K562 (cell line): ENCODE results near the gene CCDC116. TPM values are rescaled to one million over a fixed set of nuclear protein-coding genes. Genes with fewer than 3 reads are reported as not detected.

Experiments
- ARID4B ChIP-seq: sonication (generic); formaldehyde crosslinking; IDR thresholded peaks from 2 replicates; pipeline ENCODE4 v1.8.0; 2022; ENCODE audit warnings: mild to moderate bottlenecking, missing genetic modification reagents
- ATF3 ChIP-seq, 2 experiments: fragments of 450-650 bp in 1 of 2; sonication (generic) in 1 of 2; formaldehyde crosslinking in 1 of 2; IDR thresholded peaks in 1 of 2; conservative IDR thresholded peaks in 1 of 2; 2 replicates each; pipeline versions ENCODE4 v1.6.1 to v1.8.1; 2016 to 2023; ENCODE audit warnings: mild to moderate bottlenecking in 2 of 2, moderate library complexity in 2 of 2, inconsistent platforms in 1 of 2, missing genetic modification reagents in 1 of 2
- BCL6 ChIP-seq: fragments of 250-450 bp; sonication (Bioruptor Pico); IDR thresholded peaks from 2 replicates; pipeline ENCODE4 v1.4.0; 2020
- BRCA1 ChIP-seq, 2 experiments: fragments of 450-650 bp in 1 of 2; sonication (generic) in 1 of 2; formaldehyde crosslinking in 1 of 2; IDR thresholded peaks; 2 replicates each; pipeline versions ENCODE4 v1.5.0 to v1.6.1; 2017 to 2020; ENCODE audit warnings: mild to moderate bottlenecking in 1 of 2, missing genetic modification reagents in 1 of 2
- CBX3 ChIP-seq, 2 experiments: IDR thresholded peaks; 1 replicate in 1 of 2; 2 replicates in 1 of 2; pipeline ENCODE4 v1.6.1; 2012; ENCODE audit warnings: inconsistent platforms in 2 of 2, low read length in 2 of 2, borderline replicate concordance in 1 of 2, control low read depth in 1 of 2
- GTF2A2 ChIP-seq: IDR thresholded peaks from 2 replicates; pipeline ENCODE4 v1.6.1; 2016; ENCODE audit warnings: mild to moderate bottlenecking, missing genetic modification characterization, missing compliant biosample characterization
- NR1H2 ChIP-seq: sonication (generic); formaldehyde crosslinking; IDR thresholded peaks from 2 replicates; pipeline ENCODE4 v1.4.0; 2020; ENCODE audit warnings: mild to moderate bottlenecking, missing genetic modification reagents
- PHF21A ChIP-seq: fragments of 450-650 bp; IDR thresholded peaks from 2 replicates; pipeline ENCODE4 v1.6.1; 2017; ENCODE audit warnings: low read depth, borderline replicate concordance
- POLR2A ChIP-seq: fragments of 450-650 bp; conservative IDR thresholded peaks from 2 replicates; pipeline ENCODE4 v1.6.1; 2016
- RNF2 ChIP-seq: sonication (generic); IDR thresholded peaks from 2 replicates; pipeline ENCODE4 v1.6.1; 2016
- SAFB ChIP-seq: fragments of 200-400 bp; formaldehyde crosslinking; IDR thresholded peaks from 2 replicates; pipeline ENCODE4 v1.6.1; 2017; ENCODE audit warnings: low read depth, low read length, borderline replicate concordance
- SMARCA4 ChIP-seq: fragments of 450-650 bp; IDR thresholded peaks from 2 replicates; pipeline ENCODE4 v1.6.1; 2016
- TAF15 ChIP-seq: fragments of 200-400 bp; formaldehyde crosslinking; IDR thresholded peaks from 2 replicates; pipeline ENCODE4 v1.6.1; 2017; ENCODE audit warnings: mild to moderate bottlenecking, low read depth, low read length, moderate library complexity
- TBP ChIP-seq: optimal IDR thresholded peaks from 2 replicates; pipeline ENCODE3; 2011; ENCODE audit warnings: low read depth, low read length, improper control_type of control experiment
- XRCC5 ChIP-seq: fragments of 200-400 bp; formaldehyde crosslinking; IDR thresholded peaks from 2 replicates; pipeline ENCODE4 v1.6.1; 2017; ENCODE audit warnings: low read depth, mild to moderate bottlenecking, low read length
- ZNF609 ChIP-seq: sonication (generic); formaldehyde crosslinking; IDR thresholded peaks from 2 replicates; pipeline ENCODE4 v1.8.1; 2023; ENCODE audit warnings: missing genetic modification reagents, mild to moderate bottlenecking, borderline replicate concordance
- polyA plus RNA-seq, 8 experiments: library from polyadenylated mRNA; depleted of rRNA in 4 of 8; stranded (reverse) in 5 of 8; unstranded in 3 of 8; fragments of >200 nt; fragmentation: Nextera tagmentation in 2 of 8; fragmentation: Illumina TruSeq in 1 of 8; extraction: Ambion mirVana in 2 of 8; extraction: Trizol in 1 of 8; gene quantifications; 2 replicates each; pipeline versions ENCODE4 v1.2.1 to v1.2.3, GENCODE V29; 2011 to 2014; ENCODE audit warnings: inconsistent platforms in 1 of 8, missing spikeins in 1 of 8
- total RNA-seq, 7 experiments: library from RNA; depleted of rRNA in 6 of 7; stranded (reverse); fragments of >200 nt in 6 of 7; fragmentation: Illumina TruSeq in 2 of 7; extraction: Trizol in 2 of 7; gene quantifications; 2 replicates each; pipeline versions ENCODE4 v1.2.1 to v1.2.3, GENCODE V29; 2011 to 2021; ENCODE audit warnings: low replicate concordance in 1 of 7
- TF ChIP-seq, protein P1 (sequence below): fragments of 250-450 bp; sonication (Bioruptor Pico); IDR thresholded peaks from 2 replicates; pipeline ENCODE4 v1.5.0; 2021

CCDC116 gene
- total and polyA plus RNA-seq, 9 of the 15 experiments (the other 6 are each of a cell fraction or from before 2014, with no cell fraction given), result 1.6 to 11.3 (median 4.7) TPM

DNA sequence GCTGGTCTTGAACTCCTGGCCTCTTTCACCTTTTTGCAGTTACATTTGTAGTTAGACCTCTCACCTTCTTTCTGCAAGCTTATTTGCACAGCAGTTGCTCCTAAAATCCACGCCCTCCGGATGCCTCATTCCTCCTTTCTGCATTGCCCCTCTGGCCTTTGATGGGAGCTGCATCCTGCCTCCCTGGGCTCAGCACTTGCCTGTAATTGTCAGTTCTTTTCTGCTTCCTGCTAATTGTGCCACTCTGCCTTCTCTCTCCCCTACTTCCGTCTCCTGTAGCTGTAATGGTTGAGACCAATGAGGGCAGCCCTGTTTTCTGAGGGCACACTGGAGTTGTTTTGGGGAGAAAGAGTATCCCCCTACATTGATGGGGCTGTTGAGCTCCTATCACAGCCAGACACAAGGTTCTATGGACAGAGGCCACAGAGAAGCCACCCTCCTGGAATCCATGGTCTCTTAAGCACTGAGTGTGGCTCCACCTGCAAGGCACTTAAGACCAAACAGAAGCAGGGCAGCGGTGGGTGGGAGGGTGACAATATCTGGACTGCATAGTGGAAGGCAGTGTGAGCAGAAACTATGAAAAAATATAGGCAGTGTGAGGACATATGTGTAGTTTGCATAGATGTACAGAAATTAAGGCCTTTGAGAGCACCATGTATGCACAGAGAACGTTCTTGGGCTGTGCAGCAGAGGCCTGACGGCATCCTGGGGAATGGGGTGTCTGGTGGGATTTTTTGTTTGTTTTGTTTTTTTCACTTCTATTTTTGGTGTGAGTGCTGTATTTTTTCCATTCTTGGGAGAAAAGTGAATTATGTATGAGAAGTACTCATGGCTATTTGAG lies 33.3 kb upstream of the CCDC116 start (continued):
- TF ChIP-seq PHF21A, result no peak
- peak; percentile 37 for TF ChIP-seq TBP
- TF ChIP-seq TAF15, result no peak
- TF ChIP-seq CBX3 (IDR thresholded peaks at IDR 0.05; ENCODE audit: borderline replicate concordance in 1 of 2, low read length in 2 of 2), result no peak
- TF ChIP-seq BRCA1 (IDR thresholded peaks at IDR 0.05), result no peak
- TF ChIP-seq BRCA1 (CRISPR knock-in tag; IDR thresholded peaks at IDR 0.05), result 0 out of 2 replicates have a peak, but pooled peaks have one; percentile 42
- no peak for TF ChIP-seq ATF3 (IDR thresholded peaks at IDR 0.05)
- TF ChIP-seq ATF3 (CRISPR knock-in tag; conservative IDR thresholded peaks at IDR 0.05), result no peak
- TF ChIP-seq NR1H2 (CRISPR knock-in tag), result no peak
- no peak for TF ChIP-seq XRCC5
- no peak for TF ChIP-seq BCL6 (CRISPR knock-in tag)
- TF ChIP-seq ZNF609 (CRISPR knock-in tag), result no peak
- TF ChIP-seq, protein P1, sequence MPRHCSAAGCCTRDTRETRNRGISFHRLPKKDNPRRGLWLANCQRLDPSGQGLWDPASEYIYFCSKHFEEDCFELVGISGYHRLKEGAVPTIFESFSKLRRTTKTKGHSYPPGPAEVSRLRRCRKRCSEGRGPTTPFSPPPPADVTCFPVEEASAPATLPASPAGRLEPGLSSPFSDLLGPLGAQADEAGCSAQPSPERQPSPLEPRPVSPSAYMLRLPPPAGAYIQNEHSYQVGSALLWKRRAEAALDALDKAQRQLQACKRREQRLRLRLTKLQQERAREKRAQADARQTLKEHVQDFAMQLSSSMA, result no peak
- no peak for TF ChIP-seq SAFB
- TF ChIP-seq RNF2, result no peak
- TF ChIP-seq SMARCA4, result no peak
- no peak for TF ChIP-seq ARID4B (CRISPR knock-in tag)
- no peak for TF ChIP-seq POLR2A
- TF ChIP-seq GTF2A2, result no peak
